PFSK-1 (cell line): ENCODE measurements around the gene TMEM240.

Source experiments
- POLR2AphosphoS5 ChIP-seq: IDR thresholded peaks from 2 replicates; pipeline ENCODE4 v1.6.1; 2012; ENCODE audit warnings: low read depth, mild to moderate bottlenecking, control low read depth, low read length, moderate library complexity
- REST ChIP-seq, 2 experiments: IDR thresholded peaks; 2 replicates each; pipeline versions ENCODE4 v1.6.1 to v1.8.0; 2011 to 2012; ENCODE audit warnings: low read depth in 2 of 2, low read length in 2 of 2, control low read depth in 1 of 2, inconsistent platforms in 1 of 2, mild to moderate bottlenecking in 1 of 2, moderate library complexity in 1 of 2; ENCODE audit not compliant: insufficient read depth in 1 of 2
- TAF1 ChIP-seq: IDR thresholded peaks from 2 replicates; pipeline ENCODE4 v1.6.1; 2012; ENCODE audit warnings: low read length, control low read depth, borderline replicate concordance; ENCODE audit not compliant: insufficient read depth

- TF ChIP-seq POLR2AphosphoS5 (no peak), REST (IDR thresholded peaks at IDR 0.05; ENCODE audit: insufficient read depth in 1 of 2, low read depth in 2 of 2, low read length in 2 of 2) (no peak), TAF1 (no peak)
Measured at GRCh38 chr1:1567891-1568291, 27.5 kb upstream of the TMEM240 start.
